HepG2 (cell line): ENCODE measurements around the gene IWS1. TPM values are rescaled to one million over a fixed set of nuclear protein-coding genes. Genes with fewer than 3 reads are reported as not detected.

Experiments
- ATAC-seq: fragments of 200-7000 bp; cut with Tn5 transposase; 3 replicates; pipeline ENCODE4 v1.9.1; 2020; ENCODE audit warnings: mild to moderate bottlenecking, moderate library complexity
- BruUV-seq: library from RNA; stranded (reverse); fragments of 400-500 nt; replicated peaks from 2 replicates; lab custom pipeline; 2021; lab: Mats Ljungman, UMichigan
- CTCF ChIA-PET: fragments of 300-600 bp; formaldehyde crosslinking; extraction: SDS; loops from one replicate; lab custom pipeline; 2021; ENCODE audit warnings: low total read pairs, inconsistent platforms, low intra/inter-chr PET ratio; lab: Yijun Ruan, JAX
- POLR2A ChIA-PET: fragments of 350-600 bp; sonication (Branson Sonifier 250); formaldehyde crosslinking; loops from one replicate; lab custom pipeline; 2020; ENCODE audit warnings: antibody characterized with exemption, inconsistent platforms; lab: Yijun Ruan, JAX
- DNase-seq: peaks from one replicate; pipeline ENCODE4 v3.0.0-alpha.2; 2015; ENCODE audit warnings: low spot score
- FAIRE-seq: peaks from 3 replicates; lab custom pipeline; 2011; peaks lifted over from hg19 to GRCh38; lab: Jason Lieb, UNC
- H2AFZ ChIP-seq: one replicate; pipeline ENCODE4 v1.6.1; 2011; ENCODE audit warnings: low read length, inconsistent platforms
- H3K27ac ChIP-seq: fragments of 300-600 bp; 3 replicates; pipeline ENCODE4 v1.8.0; 2011; ENCODE audit warnings: mixed run types, mild to moderate bottlenecking, mixed read lengths, low read length, inconsistent platforms; ENCODE audit not compliant: insufficient read depth; ENCODE audit errors: extremely low read length
- H3K27me3 ChIP-seq, 2 experiments: fragments of 200-600 bp in 1 of 2; 2 replicates in 1 of 2; 3 replicates in 1 of 2; pipeline versions ENCODE4 v1.6.0 to v1.8.0; 2011; ENCODE audit warnings: low read length in 2 of 2, mild to moderate bottlenecking in 2 of 2, moderate library complexity in 2 of 2, inconsistent platforms in 1 of 2; ENCODE audit not compliant: insufficient read depth in 2 of 2, control insufficient read depth in 1 of 2
- H3K36me3 ChIP-seq, 2 experiments: fragments of 200-600 bp in 1 of 2; replicated peaks in 1 of 2; 2 replicates in 1 of 2; 3 replicates in 1 of 2; pipeline versions ENCODE4 v1.5.1 to v1.8.0; 2011; ENCODE audit warnings: low read length in 2 of 2, inconsistent platforms in 1 of 2; ENCODE audit not compliant: insufficient read depth in 2 of 2, control insufficient read depth in 1 of 2
- H3K4me1 ChIP-seq: 2 replicates; pipeline ENCODE4 v1.5.1; 2012; ENCODE audit warnings: low read length, inconsistent platforms; ENCODE audit not compliant: insufficient read depth
- H3K4me2 ChIP-seq: 2 replicates; pipeline ENCODE4 v1.6.0; 2011; ENCODE audit warnings: low read depth, low read length, inconsistent platforms
- H3K4me3 ChIP-seq, 3 experiments: fragments of 200-600 bp in 1 of 3; sonication (generic), shearing (Covaris generic) in 1 of 3; replicated peaks in 1 of 3; 2 replicates each; pipeline ENCODE4 v1.5.1; 2011 to 2016; ENCODE audit warnings: low read length in 3 of 3, inconsistent platforms in 2 of 3, low read depth in 2 of 3, mild to moderate bottlenecking in 2 of 3, control low read depth in 1 of 3, mixed read lengths in 1 of 3; ENCODE audit not compliant: insufficient read depth in 1 of 3
- H3K79me2 ChIP-seq: one replicate; pipeline ENCODE4 v1.6.1; 2011; ENCODE audit warnings: low read length, inconsistent platforms; ENCODE audit not compliant: insufficient read depth
- H3K9ac ChIP-seq: 2 replicates; pipeline ENCODE4 v1.6.0; 2011; ENCODE audit warnings: mild to moderate bottlenecking, low read depth, low read length, inconsistent platforms; ENCODE audit not compliant: insufficient read depth
- H3K9me3 ChIP-seq: 2 replicates; pipeline ENCODE4 v1.5.1; 2012; ENCODE audit warnings: mild to moderate bottlenecking, low read length
- H4K20me1 ChIP-seq: 2 replicates; pipeline ENCODE4 v1.6.0; 2011; ENCODE audit warnings: inconsistent platforms, mild to moderate bottlenecking, low read length, moderate library complexity; ENCODE audit not compliant: insufficient read depth
- SMC3 ChIP-seq: IDR thresholded peaks from 2 replicates; pipeline ENCODE4 v1.6.1; 2011; ENCODE audit warnings: low read length, improper control_type of control experiment
- ZNF256 ChIP-seq: sonication (generic); formaldehyde crosslinking; conservative IDR thresholded peaks from 2 replicates; pipeline ENCODE4 v1.4.0; 2020; ENCODE audit warnings: missing genetic modification reagents
- ZNF687 ChIP-seq: sonication (generic); formaldehyde crosslinking; IDR thresholded peaks from 2 replicates; pipeline ENCODE4 v1.5.1; 2020; ENCODE audit warnings: mild to moderate bottlenecking, missing genetic modification reagents, moderate library complexity
- WGBS: methylation state at CpG from one replicate; pipeline ENCODE4 v1.1.6; 2017; ENCODE audit warnings: low lambda C conversion rate; 5-methylcytosine and 5-hydroxymethylcytosine counted together
- in situ Hi-C: cut with HindIII; loops from 2 replicates; pipeline ENCODE4 v1.10.0; 2017; ENCODE audit warnings: low pct_unique_long_range_greater_than_20kb; ENCODE audit not compliant: extremely low pct_ligation_motif_present
- intact Hi-C: fragments of 100-400 bp; cut with micrococcal nuclease; formaldehyde crosslinking; loops from one replicate; pipeline ENCODE4 v1.10.0; 2022; ENCODE audit not compliant: unreplicated experiment
- polyA plus RNA-seq, 8 experiments: library from polyadenylated mRNA; depleted of rRNA in 3 of 8; stranded (reverse) in 7 of 8; unstranded in 1 of 8; fragments of >200 nt; fragmentation: Illumina TruSeq in 4 of 8; extraction: Trizol in 4 of 8; gene quantifications; 2 replicates each; pipeline versions ENCODE4 v1.2.1 to v1.2.3, GENCODE V29; 2011 to 2016; ENCODE audit warnings: low read depth in 4 of 8, missing spikeins in 1 of 8, mixed read lengths in 1 of 8; ENCODE audit not compliant: insufficient read depth in 1 of 8
- total RNA-seq, 5 experiments: library from RNA; depleted of rRNA; stranded (reverse); fragments of >200 nt; fragmentation: Illumina TruSeq; extraction: Trizol; gene quantifications; 2 replicates each; pipeline ENCODE4 v1.2.3, GENCODE V29; 2016; ENCODE audit warnings: low read depth in 1 of 5

Gene IWS1
- total and polyA plus RNA-seq, 2 of the 13 experiments (the other 11 are each of a cell fraction or from before 2014, with no cell fraction given) = 28.9 to 62.3 TPM

GRCh38 chr2:127563458-127564428 lies 37.5 kb upstream of the IWS1 start:
- ChIA-PET POLR2A (no interaction called here), CTCF (no interaction called here)
- Histone ChIP-seq H4K20me1 (no peaks in the 10 kb centered on the region), H3K9me3 (no peaks in the 10 kb centered on the region), H3K4me1 (peaks cover 27% of the 10 kb centered on the region), H3K36me3 (no peaks in the 10 kb centered on the region), H3K27me3 (peaks cover 7 to 75% of the 10 kb centered on the region in 2 experiments; a peak in 4 of 5 replicates), H2AFZ (no peak overlapping the region), H3K9ac (no peak overlapping the region), H3K27ac (no peak overlapping the region), H3K79me2 (no peaks in the 10 kb centered on the region), H3K4me2 (no peak overlapping the region; the same call in 1 of the 2 replicates), H3K4me3 (no peak overlapping the region)
- FAIRE-seq (no peak), DNase-seq (no peak), ATAC-seq (no peak)
- 35% methylated on average over 14 of the region's 14 CpGs for WGBS
- no peak for TF ChIP-seq ZNF256 (CRISPR knock-in tag)
- TF ChIP-seq ZNF687 (CRISPR knock-in tag) = 0 out of 2 replicates have a peak, but pooled peaks have one; percentile 11
- TF ChIP-seq SMC3 = no peak
- BruUV-seq = no TSS peak
- intact Hi-C loops (loop anchor here (5.0 kb wide), 1 partner anchor 366 kb away; no protein-coding TSS in a partner anchor), in situ Hi-C loops (no loop called here)
